Keratinocyte (primary cell): ENCODE results near the gene CNR2. TPM values are rescaled to one million over a fixed set of nuclear protein-coding genes. Genes with fewer than 3 reads are reported as not detected.

Experiments
- DNase-seq: peaks from one replicate; pipeline ENCODE4 v3.0.0-alpha.2; 2011; ENCODE audit warnings: low read depth, missing footprints, low spot score
- FAIRE-seq: peaks from 2 replicates; lab custom pipeline; 2011; peaks lifted over from hg19 to GRCh38; lab: Jason Lieb, UNC
- H2AFZ ChIP-seq: 2 replicates; pipeline ENCODE4 v1.6.0; 2012; ENCODE audit warnings: low read length, control low read depth, inconsistent platforms; ENCODE audit not compliant: control insufficient read depth
- H3K27ac ChIP-seq: 2 replicates; pipeline ENCODE4 v1.5.1; 2011; ENCODE audit warnings: low read length; ENCODE audit not compliant: control insufficient read depth, insufficient read depth
- H3K27me3 ChIP-seq: 3 replicates; pipeline ENCODE4 v1.6.0; 2011; ENCODE audit warnings: low read length; ENCODE audit not compliant: control insufficient read depth, insufficient read depth; ENCODE audit errors: extremely low read depth
- H3K36me3 ChIP-seq, 2 experiments: 2 replicates in 1 of 2; 3 replicates in 1 of 2; pipeline ENCODE4 v1.5.1; 2011; ENCODE audit warnings: low read length in 2 of 2, mild to moderate bottlenecking in 1 of 2; ENCODE audit not compliant: control insufficient read depth in 2 of 2, insufficient read depth in 2 of 2; ENCODE audit errors: extremely low read depth in 1 of 2
- H3K4me1 ChIP-seq: 3 replicates; pipeline ENCODE4 v1.5.1; 2011; ENCODE audit warnings: low read length; ENCODE audit not compliant: control insufficient read depth, insufficient read depth; ENCODE audit errors: extremely low read depth
- H3K4me2 ChIP-seq: 3 replicates; pipeline ENCODE4 v1.6.0; 2011; ENCODE audit warnings: low read depth, low read length; ENCODE audit not compliant: control insufficient read depth, insufficient read depth; ENCODE audit errors: extremely low read depth
- H3K4me3 ChIP-seq, 3 experiments: fragments of 200-600 bp in 1 of 3; sonication (generic) in 1 of 3; 2 replicates in 2 of 3; 3 replicates in 1 of 3; pipeline ENCODE4 v1.5.1; 2011 to 2016; ENCODE audit warnings: low read length in 3 of 3, mild to moderate bottlenecking in 3 of 3, control low read depth in 2 of 3, inconsistent platforms in 1 of 3, low read depth in 1 of 3, mixed read lengths in 1 of 3, mixed run types in 1 of 3, moderate library complexity in 1 of 3; ENCODE audit not compliant: control insufficient read depth in 2 of 3, insufficient read depth in 2 of 3; ENCODE audit errors: extremely low read depth in 1 of 3
- H3K79me2 ChIP-seq: 2 replicates; pipeline ENCODE4 v1.6.0; 2012; ENCODE audit warnings: low read length; ENCODE audit not compliant: control insufficient read depth, insufficient read depth
- H3K9ac ChIP-seq: 3 replicates; pipeline ENCODE4 v1.6.0; 2011; ENCODE audit warnings: low read length; ENCODE audit not compliant: control insufficient read depth, insufficient read depth; ENCODE audit errors: extremely low read depth
- H3K9me1 ChIP-seq: 3 replicates; pipeline ENCODE4 v1.6.0; 2011; ENCODE audit warnings: low read length; ENCODE audit not compliant: control insufficient read depth, insufficient read depth; ENCODE audit errors: extremely low read depth
- H3K9me3 ChIP-seq: 2 replicates; pipeline ENCODE4 v1.5.1; 2012; ENCODE audit warnings: low read depth, low read length; ENCODE audit not compliant: control insufficient read depth
- H4K20me1 ChIP-seq: 3 replicates; pipeline ENCODE4 v1.6.0; 2011; ENCODE audit warnings: low read length; ENCODE audit not compliant: control insufficient read depth, insufficient read depth; ENCODE audit errors: extremely low read depth
- EZH2 ChIP-seq: IDR thresholded peaks from one replicate; pipeline ENCODE4 v1.6.1; 2012; ENCODE audit warnings: inconsistent platforms, mild to moderate bottlenecking, low read length, moderate library complexity
- dilution Hi-C: fragments of 300-500 bp; cut with MboI; formaldehyde crosslinking; loops from one replicate; pipeline ENCODE4 v1.7.0; 2020; ENCODE audit warnings: low sequenced_read_pairs; ENCODE audit not compliant: extremely low pct_ligation_motif_present
- polyA plus RNA-seq, 5 experiments: library from polyadenylated mRNA; depleted of rRNA in 3 of 5; stranded (reverse) in 3 of 5; stranded (forward) in 1 of 5; unstranded in 1 of 5; fragments of >200 nt; gene quantifications; 1 replicate in 1 of 5; 2 replicates in 3 of 5; 3 replicates in 1 of 5; pipeline versions ENCODE4 v1.2.1 to v1.2.3, GENCODE V29; 2011 to 2012; ENCODE audit warnings: missing spikeins in 2 of 5, low read depth in 1 of 5, low replicate concordance in 1 of 5
- TF ChIP-seq, protein P1 (sequence below), 3 experiments: IDR thresholded peaks in 1 of 3; conservative IDR thresholded peaks in 1 of 3; optimal IDR thresholded peaks in 1 of 3; 2 replicates in 2 of 3; 3 replicates in 1 of 3; pipeline versions ENCODE3 to v1.5.1; 2011; ENCODE audit warnings: low read length in 3 of 3, mild to moderate bottlenecking in 3 of 3, moderate library complexity in 2 of 3, control low read depth in 1 of 3, inconsistent platforms in 1 of 3; ENCODE audit not compliant: insufficient read depth in 2 of 3; ENCODE audit errors: extremely low read depth in 1 of 3

Gene CNR2
- polyA plus RNA-seq, 1 donor (not counting 4 experiments of a cell fraction or from before 2014, with no cell fraction given) = not detected

GRCh38 chr1:23928789-23929188 is 15.6 kb upstream of the CNR2 start:
- Histone ChIP-seq H3K4me2 (no peak overlapping the region), H3K27me3 (peaks cover 7% of the 10 kb centered on the region), H3K9ac (no peak overlapping the region), H4K20me1 (no peaks in the 10 kb centered on the region), H3K9me1 (no peaks in the 10 kb centered on the region), H3K36me3 (no peaks in the 10 kb centered on the region), H2AFZ (no peak overlapping the region), H3K79me2 (no peaks in the 10 kb centered on the region), H3K9me3 (no peaks in the 10 kb centered on the region), H3K4me3 (no peak overlapping the region), H3K27ac (no peak overlapping the region), H3K4me1 (peaks cover 3% of the 10 kb centered on the region)
- no peak for DNase-seq
- TF ChIP-seq, protein P1, sequence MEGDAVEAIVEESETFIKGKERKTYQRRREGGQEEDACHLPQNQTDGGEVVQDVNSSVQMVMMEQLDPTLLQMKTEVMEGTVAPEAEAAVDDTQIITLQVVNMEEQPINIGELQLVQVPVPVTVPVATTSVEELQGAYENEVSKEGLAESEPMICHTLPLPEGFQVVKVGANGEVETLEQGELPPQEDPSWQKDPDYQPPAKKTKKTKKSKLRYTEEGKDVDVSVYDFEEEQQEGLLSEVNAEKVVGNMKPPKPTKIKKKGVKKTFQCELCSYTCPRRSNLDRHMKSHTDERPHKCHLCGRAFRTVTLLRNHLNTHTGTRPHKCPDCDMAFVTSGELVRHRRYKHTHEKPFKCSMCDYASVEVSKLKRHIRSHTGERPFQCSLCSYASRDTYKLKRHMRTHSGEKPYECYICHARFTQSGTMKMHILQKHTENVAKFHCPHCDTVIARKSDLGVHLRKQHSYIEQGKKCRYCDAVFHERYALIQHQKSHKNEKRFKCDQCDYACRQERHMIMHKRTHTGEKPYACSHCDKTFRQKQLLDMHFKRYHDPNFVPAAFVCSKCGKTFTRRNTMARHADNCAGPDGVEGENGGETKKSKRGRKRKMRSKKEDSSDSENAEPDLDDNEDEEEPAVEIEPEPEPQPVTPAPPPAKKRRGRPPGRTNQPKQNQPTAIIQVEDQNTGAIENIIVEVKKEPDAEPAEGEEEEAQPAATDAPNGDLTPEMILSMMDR (optimal IDR thresholded peaks at IDR 0.05 in 1 of 3, IDR thresholded peaks at IDR 0.05 in 1 of 3, conservative IDR thresholded peaks at IDR 0.05 in 1 of 3; ENCODE audit: extremely low read depth in 1 of 3, insufficient read depth in 2 of 3, low read length in 3 of 3) = no peak
- no peak for TF ChIP-seq EZH2
- FAIRE-seq = no peak
- dilution Hi-C loops = no loop called here

DNA sequence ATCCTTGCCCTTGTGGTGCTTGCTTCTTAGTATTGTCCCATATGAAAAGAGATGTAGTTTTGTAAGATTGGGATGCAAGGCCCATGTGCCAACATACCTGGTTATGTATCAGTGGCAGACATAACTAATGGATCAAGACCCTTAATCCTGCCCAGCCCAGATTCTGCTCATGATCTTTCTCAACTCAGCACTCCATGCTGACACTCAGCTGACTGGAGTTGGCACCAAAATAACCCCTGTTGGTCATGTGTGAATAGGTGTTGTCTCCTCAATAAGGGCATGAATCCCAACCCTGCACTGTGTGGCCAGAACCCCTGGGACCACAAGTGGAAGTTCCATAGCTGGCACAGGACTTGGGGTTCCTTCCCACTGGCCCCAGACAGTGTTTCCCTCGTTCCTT is 13.9 kb upstream of the CNR2 start:
- H2AFZ ChIP-seq = no peak overlapping the region
- no peak overlapping the region for H3K4me2 ChIP-seq
- no peaks in the 10 kb centered on the region for H3K79me2 ChIP-seq
- no peaks in the 10 kb centered on the region for H3K9me1 ChIP-seq
- H3K27me3 ChIP-seq = no peaks in the 10 kb centered on the region
- no peaks in the 10 kb centered on the region for H3K9me3 ChIP-seq
- no peak for DNase-seq
- dilution Hi-C loops = no loop called here
- H3K4me3 ChIP-seq = no peak overlapping the region
- no peak for FAIRE-seq
- no peak overlapping the region for H3K9ac ChIP-seq
- TF ChIP-seq, protein P1 (optimal IDR thresholded peaks at IDR 0.05 in 1 of 3, IDR thresholded peaks at IDR 0.05 in 1 of 3, conservative IDR thresholded peaks at IDR 0.05 in 1 of 3; ENCODE audit: extremely low read depth in 1 of 3, insufficient read depth in 2 of 3, low read length in 3 of 3) = no peak
- TF ChIP-seq EZH2 = no peak
- H3K4me1 ChIP-seq = peaks cover 3% of the 10 kb centered on the region
- H4K20me1 ChIP-seq = no peaks in the 10 kb centered on the region
- H3K27ac ChIP-seq = no peak overlapping the region
- no peaks in the 10 kb centered on the region for H3K36me3 ChIP-seq
